Measurements from ENCODE around the gene CMPK2. TPM values are rescaled to one million over a fixed set of nuclear protein-coding genes. Genes with fewer than 3 reads are reported as not detected.

Gene CMPK2
- total RNA-seq, 2 donors from 2014 or later: 2.1 to 3.8 TPM

DNA sequence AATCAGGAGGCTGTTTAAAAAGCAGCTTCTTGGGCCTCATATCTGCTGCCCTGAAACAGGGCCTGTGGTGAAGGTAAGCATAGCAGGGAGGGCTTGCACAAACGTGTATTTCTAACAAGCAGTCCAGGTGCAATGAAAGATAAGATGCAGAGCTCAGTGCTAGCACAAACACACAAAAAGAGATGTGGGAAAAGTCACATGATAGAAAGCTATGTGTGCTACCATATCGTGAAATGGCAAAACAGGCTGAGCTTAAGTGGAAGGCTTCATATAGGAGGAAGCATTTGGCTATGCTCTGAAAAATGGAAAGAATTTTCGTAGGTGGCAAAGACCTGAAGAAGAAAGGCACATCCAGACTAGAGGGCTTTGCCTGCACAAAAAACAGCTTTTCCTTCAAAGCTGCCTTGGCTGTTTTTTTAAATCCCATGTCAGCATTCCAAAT is 22.1 kb upstream of the CMPK2 start:
- Histone ChIP-seq H3K27ac (ENCODE audit: low read depth, low read length) (no peak overlapping the region), H3K4me1 (ENCODE audit: control insufficient read depth, insufficient read depth, low read length) (no peaks in the 10 kb centered on the region), H3K9me3 (ENCODE audit: control insufficient read depth, low read length) (no peaks in the 10 kb centered on the region), H3K4me3 (ENCODE audit: low read length) (no peak overlapping the region), H3K36me3 (ENCODE audit: control insufficient read depth, insufficient read depth, low read length) (no peaks in the 10 kb centered on the region), H3K27me3 (ENCODE audit: control insufficient read depth, insufficient read depth, low read length, poor library complexity, severe bottlenecking) (no peaks in the 10 kb centered on the region), H3K9ac (ENCODE audit: extremely low read depth, low read length, poor library complexity, severe bottlenecking) (no peak overlapping the region)
- TF ChIP-seq, protein P1, sequence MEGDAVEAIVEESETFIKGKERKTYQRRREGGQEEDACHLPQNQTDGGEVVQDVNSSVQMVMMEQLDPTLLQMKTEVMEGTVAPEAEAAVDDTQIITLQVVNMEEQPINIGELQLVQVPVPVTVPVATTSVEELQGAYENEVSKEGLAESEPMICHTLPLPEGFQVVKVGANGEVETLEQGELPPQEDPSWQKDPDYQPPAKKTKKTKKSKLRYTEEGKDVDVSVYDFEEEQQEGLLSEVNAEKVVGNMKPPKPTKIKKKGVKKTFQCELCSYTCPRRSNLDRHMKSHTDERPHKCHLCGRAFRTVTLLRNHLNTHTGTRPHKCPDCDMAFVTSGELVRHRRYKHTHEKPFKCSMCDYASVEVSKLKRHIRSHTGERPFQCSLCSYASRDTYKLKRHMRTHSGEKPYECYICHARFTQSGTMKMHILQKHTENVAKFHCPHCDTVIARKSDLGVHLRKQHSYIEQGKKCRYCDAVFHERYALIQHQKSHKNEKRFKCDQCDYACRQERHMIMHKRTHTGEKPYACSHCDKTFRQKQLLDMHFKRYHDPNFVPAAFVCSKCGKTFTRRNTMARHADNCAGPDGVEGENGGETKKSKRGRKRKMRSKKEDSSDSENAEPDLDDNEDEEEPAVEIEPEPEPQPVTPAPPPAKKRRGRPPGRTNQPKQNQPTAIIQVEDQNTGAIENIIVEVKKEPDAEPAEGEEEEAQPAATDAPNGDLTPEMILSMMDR (conservative IDR thresholded peaks at IDR 0.05): no peak
- no peak for DNase-seq
- no peaks in the 10 kb centered on the region for H3K4me1 Mint-ChIP-seq
- no peak overlapping the region for H3K4me3 Mint-ChIP-seq
- no peaks in the 10 kb centered on the region for H3K9me3 Mint-ChIP-seq
- H3K27ac Mint-ChIP-seq: no peak overlapping the region
- peaks cover 4% of the 10 kb centered on the region for H3K27me3 Mint-ChIP-seq (ENCODE audit: insufficient read depth)
- no peaks in the 10 kb centered on the region for H3K36me3 Mint-ChIP-seq (ENCODE audit: low read depth)
- WGBS, 2 experiments (ENCODE audit: insufficient coverage in 1 of 2, insufficient read length in 1 of 2): 89 to 93% methylated on average over 3 of the region's 3 CpGs

DNA sequence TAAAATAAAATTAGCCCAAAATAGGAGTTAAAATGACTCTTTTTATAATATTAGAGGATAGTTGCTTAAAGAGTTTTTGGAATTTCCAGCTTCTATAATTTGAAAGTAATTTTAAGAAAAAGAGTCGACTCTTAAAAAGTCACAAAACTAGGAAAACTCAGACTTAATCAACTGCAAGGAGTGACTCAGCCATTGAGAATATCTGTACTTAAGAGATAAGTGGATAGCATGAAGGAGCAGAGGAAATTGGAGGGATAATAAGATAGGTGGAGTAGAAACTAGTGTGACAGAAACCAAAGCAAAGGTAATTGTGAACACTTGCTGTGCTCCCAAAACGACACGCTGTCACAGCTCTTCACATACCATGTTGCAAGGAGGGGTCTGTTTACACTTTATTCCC is 20.3 kb upstream of the CMPK2 start:
- WGBS, 2 experiments (ENCODE audit: insufficient coverage in 1 of 2, insufficient read length in 1 of 2): 77 to 82% methylated on average over 3 of the region's 3 CpGs
- H3K27ac Mint-ChIP-seq: no peak overlapping the region
- no peaks in the 10 kb centered on the region for H3K27me3 ChIP-seq (ENCODE audit: control insufficient read depth, insufficient read depth, low read length, poor library complexity, severe bottlenecking)
- peaks cover 4% of the 10 kb centered on the region for H3K27me3 Mint-ChIP-seq (ENCODE audit: insufficient read depth)
- H3K4me3 Mint-ChIP-seq: no peak overlapping the region
- no peak for DNase-seq
- no peaks in the 10 kb centered on the region for H3K4me1 Mint-ChIP-seq
- H3K9ac ChIP-seq (ENCODE audit: extremely low read depth, low read length, poor library complexity, severe bottlenecking): no peak overlapping the region
- H3K36me3 Mint-ChIP-seq (ENCODE audit: low read depth): no peaks in the 10 kb centered on the region
- no peaks in the 10 kb centered on the region for H3K36me3 ChIP-seq (ENCODE audit: control insufficient read depth, insufficient read depth, low read length)
- H3K9me3 ChIP-seq (ENCODE audit: control insufficient read depth, low read length): no peaks in the 10 kb centered on the region
- H3K4me3 ChIP-seq (ENCODE audit: low read length): no peak overlapping the region
- no peak overlapping the region for H3K27ac ChIP-seq (ENCODE audit: low read depth, low read length)
- TF ChIP-seq, protein P1 (conservative IDR thresholded peaks at IDR 0.05): no peak
- H3K4me1 ChIP-seq (ENCODE audit: control insufficient read depth, insufficient read depth, low read length): no peaks in the 10 kb centered on the region
- peaks cover 2% of the 10 kb centered on the region for H3K9me3 Mint-ChIP-seq

DNA sequence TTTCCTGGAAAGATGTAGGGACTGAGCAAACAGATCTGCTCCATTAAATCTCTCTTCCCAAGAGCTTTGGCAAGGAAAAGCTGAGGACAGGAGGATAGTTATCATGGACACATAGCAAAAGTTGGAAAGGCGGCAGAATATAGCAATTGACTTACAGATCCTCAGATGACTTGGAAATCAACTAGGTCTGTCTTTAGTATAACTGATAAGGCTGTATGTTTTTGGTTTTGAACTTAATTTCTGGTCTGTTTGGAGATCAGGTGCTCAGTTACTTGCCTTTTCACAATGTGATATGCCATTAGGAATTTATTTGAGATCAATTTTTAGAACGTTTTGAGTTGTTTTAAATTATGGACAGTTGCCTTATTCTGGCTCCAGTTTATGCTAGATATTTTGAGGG is 19.8 kb upstream of the CMPK2 start:
- no peak for DNase-seq
- Mint-ChIP-seq H3K9me3 (peaks cover 4% of the 10 kb centered on the region), H3K27me3 (ENCODE audit: insufficient read depth) (peaks cover 4% of the 10 kb centered on the region), H3K4me3 (no peak overlapping the region), H3K27ac (no peak overlapping the region), H3K4me1 (no peaks in the 10 kb centered on the region), H3K36me3 (ENCODE audit: low read depth) (no peaks in the 10 kb centered on the region)
- no peaks in the 10 kb centered on the region for H3K27me3 ChIP-seq (ENCODE audit: control insufficient read depth, insufficient read depth, low read length, poor library complexity, severe bottlenecking)
- H3K36me3 ChIP-seq (ENCODE audit: control insufficient read depth, insufficient read depth, low read length): no peaks in the 10 kb centered on the region
- H3K9ac ChIP-seq (ENCODE audit: extremely low read depth, low read length, poor library complexity, severe bottlenecking): no peak overlapping the region
- H3K27ac ChIP-seq (ENCODE audit: low read depth, low read length): no peak overlapping the region
- 85 to 96% methylated on average over 2 of the region's 2 CpGs for WGBS, 2 experiments (ENCODE audit: insufficient coverage in 1 of 2, insufficient read length in 1 of 2)
- peaks cover under 1% of the 10 kb centered on the region for H3K9me3 ChIP-seq (ENCODE audit: control insufficient read depth, low read length)
- H3K4me3 ChIP-seq (ENCODE audit: low read length): no peak overlapping the region
- no peaks in the 10 kb centered on the region for H3K4me1 ChIP-seq (ENCODE audit: control insufficient read depth, insufficient read depth, low read length)
- TF ChIP-seq, protein P1 (conservative IDR thresholded peaks at IDR 0.05): no peak
